ENCODE measurements around the gene RTP4.

Gene RTP4

GRCh38 chr3:187368251-187369088 lies at the start of gene RTP4:
RTP4 (plus strand) TSS chr3:187368385; CDS start chr3:187368442, 57 bp downstream.
- no peak for DNase-seq

GRCh38 chr3:187318819-187319616 lies 49.2 kb upstream of the RTP4 start:
- DNase-seq = peak; percentile 37

GRCh38 chr3:187319699-187320302 lies 48.4 kb upstream of the RTP4 start:
- peak; percentile 43 for DNase-seq

- no peak for DNase-seq
Observed at GRCh38 chr3:187321766-187322165, 46.4 kb upstream of the RTP4 start.

GRCh38 chr3:187322291-187322690 lies 45.9 kb upstream of the RTP4 start:
- no peak for DNase-seq

- no peak for DNase-seq
Observed at GRCh38 chr3:187323091-187323490, 45.1 kb upstream of the RTP4 start.

- DNase-seq = no peak
Observed at GRCh38 chr3:187325632-187326031, 42.6 kb upstream of the RTP4 start.

GRCh38 chr3:187327845-187328244 lies 40.3 kb upstream of the RTP4 start:
- no peak for DNase-seq

GRCh38 chr3:187328691-187329090 lies 39.5 kb upstream of the RTP4 start:
- DNase-seq = no peak

GRCh38 chr3:187334904-187335303 lies 33.3 kb upstream of the RTP4 start:
- DNase-seq = no peak

- no peak for DNase-seq
Observed at GRCh38 chr3:187336322-187336721, 31.9 kb upstream of the RTP4 start.

GRCh38 chr3:187340578-187340977 lies 27.6 kb upstream of the RTP4 start:
- DNase-seq = no peak

GRCh38 chr3:187342255-187342654 lies 25.9 kb upstream of the RTP4 start:
- no peak for DNase-seq

GRCh38 chr3:187343670-187344069 lies 24.5 kb upstream of the RTP4 start:
- no peak for DNase-seq

- no peak for DNase-seq
Observed at GRCh38 chr3:187352581-187353575, 15.3 kb upstream of the RTP4 start.

GRCh38 chr3:187358068-187358467 lies 10.1 kb upstream of the RTP4 start:
- DNase-seq = no peak

GRCh38 chr3:187359798-187360486 lies 8.2 kb upstream of the RTP4 start:
- DNase-seq = no peak

GRCh38 chr3:187360596-187360995 lies 7.6 kb upstream of the RTP4 start:
- DNase-seq = no peak

- DNase-seq = no peak
Observed at GRCh38 chr3:187361835-187362234, 6.3 kb upstream of the RTP4 start.

- DNase-seq = no peak
Observed at GRCh38 chr3:187367561-187368103, 553 bp upstream of the RTP4 start.

- no peak for DNase-seq
Observed at GRCh38 chr3:187369089-187369447, 883 bp downstream of the RTP4 start.

GRCh38 chr3:187370051-187370450 lies 1.9 kb downstream of the RTP4 start:
- DNase-seq = no peak

All from activated CD4-positive, alpha-beta T cell treated with anti-CD3 and anti-CD28 coated beads, Interleukin-2, amount 50 U/mL, for 1 hour (primary cell).